AG09319 (cell line): ENCODE measurements around the gene AGBL1.

Source experiments
- DNase-seq: peaks from one replicate; pipeline ENCODE4 v3.0.0-alpha.2; 2010; ENCODE audit warnings: low read depth; ENCODE audit errors: extremely low read depth
- CTCF ChIP-seq: IDR thresholded peaks from 2 replicates; pipeline ENCODE4 v1.5.1; 2011; ENCODE audit warnings: low read depth, mild to moderate bottlenecking, inconsistent platforms, low read length, moderate library complexity

Gene AGBL1

GRCh38 chr15:86857701-86858100 is 778.0 kb downstream of the AGBL1 start:
- TF ChIP-seq CTCF: no peak
- no peak for DNase-seq

GRCh38 chr15:86863226-86863915 is 783.7 kb downstream of the AGBL1 start:
- TF ChIP-seq CTCF: no peak
- no peak for DNase-seq

GRCh38 chr15:86865920-86866319 is 786.2 kb downstream of the AGBL1 start:
- TF ChIP-seq CTCF: no peak
- DNase-seq: no peak

- no peak for DNase-seq
- TF ChIP-seq CTCF: no peak
Observed at GRCh38 chr15:86870846-86871245, 791.2 kb downstream of the AGBL1 start.

GRCh38 chr15:86871964-86872363 is 792.3 kb downstream of the AGBL1 start:
- no peak for DNase-seq
- TF ChIP-seq CTCF: no peak

GRCh38 chr15:86872782-86873181 is 793.1 kb downstream of the AGBL1 start:
- no peak for TF ChIP-seq CTCF
- no peak for DNase-seq

- no peak for TF ChIP-seq CTCF
- no peak for DNase-seq
Observed at GRCh38 chr15:86875067-86875466, 795.4 kb downstream of the AGBL1 start.
